Mammary epithelial cell (primary cell): ENCODE results near the gene RPTOR.

ENCODE experiments used
- CTCF ChIP-seq, 2 donors: IDR thresholded peaks in 1 of 2; conservative IDR thresholded peaks in 1 of 2; 2 replicates each; pipeline ENCODE4 v1.5.1; 2011 to 2012; ENCODE audit warnings: inconsistent platforms in 2 of 2, low read length in 2 of 2, mild to moderate bottlenecking in 2 of 2, control low read depth in 1 of 2, low read depth in 1 of 2; ENCODE audit not compliant: insufficient read depth in 1 of 2; ENCODE audit errors: extremely low read depth in 1 of 2
- EZH2 ChIP-seq: IDR thresholded peaks from 2 replicates; pipeline ENCODE4 v1.6.1; 2012; ENCODE audit warnings: low read length, inconsistent platforms, borderline replicate concordance

DNA sequence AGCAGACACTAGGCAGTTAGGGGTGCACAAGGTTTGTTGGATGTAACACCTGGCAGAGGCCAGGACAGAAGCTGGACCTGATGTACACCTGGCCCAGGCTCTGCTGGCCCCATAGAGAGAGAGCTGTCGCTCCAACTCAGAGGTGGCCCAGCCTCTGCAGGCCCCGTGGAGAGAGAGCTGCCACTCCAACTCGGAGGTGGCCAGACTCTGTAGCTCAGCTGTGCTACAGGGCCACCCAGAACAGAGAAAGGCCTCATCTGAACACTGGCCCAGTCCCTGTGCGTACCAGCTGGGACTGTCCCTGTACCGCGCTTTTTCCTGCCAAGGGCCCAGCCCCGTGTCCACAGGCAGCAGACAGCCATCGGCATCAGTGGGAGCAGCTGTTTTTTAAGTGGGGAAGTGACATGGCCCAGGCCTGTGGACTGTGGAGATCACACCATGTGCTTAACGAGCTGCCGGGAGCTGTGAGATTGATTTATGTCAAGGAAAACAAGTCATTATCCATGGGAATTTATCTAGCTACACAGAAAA lies 270.6 kb downstream of the RPTOR start:
- TF ChIP-seq CTCF (conservative IDR thresholded peaks at IDR 0.05 in 1 of 2, IDR thresholded peaks at IDR 0.05 in 1 of 2; ENCODE audit: extremely low read depth in 1 of 2, insufficient read depth in 1 of 2, low read depth in 1 of 2, low read length in 2 of 2) (no peak), EZH2 (no peak)
